GM19025 (cell line): ENCODE measurements around the gene ZNF628.

Experiments
- ATAC-seq: cut with Tn5 transposase; IDR thresholded peaks from one replicate; pipeline ENCODE4 v1.9.1; 2021; ENCODE audit warnings: mild to moderate bottlenecking, low read depth, moderate library complexity; ENCODE audit not compliant: unreplicated experiment

Gene ZNF628

GRCh38 chr19:55464039-55464661 lies 12.3 kb upstream of the ZNF628 start:
- ATAC-seq, result no peak

- no peak for ATAC-seq
Measured at GRCh38 chr19:55464662-55465054, 11.8 kb upstream of the ZNF628 start, which contains the start of gene C19orf85. TSS of gene C19orf85 (minus strand) at chr19:55464751. CDS start at chr19:55464554, 197 bp downstream.

- ATAC-seq, result no peak
Measured at GRCh38 chr19:55465460-55466240, 10.8 kb upstream of the ZNF628 start.

GRCh38 chr19:55466241-55466614 lies 10.2 kb upstream of the ZNF628 start:
- no peak for ATAC-seq

- ATAC-seq, result no peak
Measured at GRCh38 chr19:55467236-55468053, 9.0 kb upstream of the ZNF628 start.

- ATAC-seq, result no peak
Measured at GRCh38 chr19:55468054-55468393, 8.4 kb upstream of the ZNF628 start.

- no peak for ATAC-seq
Measured at GRCh38 chr19:55471266-55471665, 5.2 kb upstream of the ZNF628 start.

- ATAC-seq, result no peak
Measured at GRCh38 chr19:55472463-55472862, 4.0 kb upstream of the ZNF628 start.

- ATAC-seq, result no peak
Measured at GRCh38 chr19:55473225-55474012, 3.0 kb upstream of the ZNF628 start.

- ATAC-seq, result no peak
Measured at GRCh38 chr19:55474269-55475265, 1.9 kb upstream of the ZNF628 start.

GRCh38 chr19:55477905-55478304 lies 1.5 kb downstream of the ZNF628 start:
- ATAC-seq, result no peak

GRCh38 chr19:55478364-55478763 lies 1.9 kb downstream of the ZNF628 start:
- ATAC-seq, result no peak

- ATAC-seq, result no peak
Measured at GRCh38 chr19:55479045-55479444, 2.6 kb downstream of the ZNF628 start.

GRCh38 chr19:55479451-55480230 lies 3.2 kb downstream of the ZNF628 start:
- no peak for ATAC-seq

- no peak for ATAC-seq
Measured at GRCh38 chr19:55481148-55481793, 4.9 kb downstream of the ZNF628 start.

GRCh38 chr19:55481794-55482155 lies 5.4 kb downstream of the ZNF628 start:
- ATAC-seq, result no peak

GRCh38 chr19:55482156-55482961 lies 5.9 kb downstream of the ZNF628 start:
- no peak for ATAC-seq
